GM12874 (cell line): Measurements from ENCODE around the gene WIPF1.

Source experiments
- TF ChIP-seq, protein P1 (sequence below): IDR thresholded peaks from 2 replicates; pipeline ENCODE4 v1.5.1; 2011; ENCODE audit warnings: low read depth, mild to moderate bottlenecking, control low read depth, low read length, moderate library complexity; ENCODE audit not compliant: insufficient read depth

The WIPF1 gene

GRCh38 chr2:174618179-174618578 is 20.6 kb upstream of the WIPF1 start:
- TF ChIP-seq, protein P1, sequence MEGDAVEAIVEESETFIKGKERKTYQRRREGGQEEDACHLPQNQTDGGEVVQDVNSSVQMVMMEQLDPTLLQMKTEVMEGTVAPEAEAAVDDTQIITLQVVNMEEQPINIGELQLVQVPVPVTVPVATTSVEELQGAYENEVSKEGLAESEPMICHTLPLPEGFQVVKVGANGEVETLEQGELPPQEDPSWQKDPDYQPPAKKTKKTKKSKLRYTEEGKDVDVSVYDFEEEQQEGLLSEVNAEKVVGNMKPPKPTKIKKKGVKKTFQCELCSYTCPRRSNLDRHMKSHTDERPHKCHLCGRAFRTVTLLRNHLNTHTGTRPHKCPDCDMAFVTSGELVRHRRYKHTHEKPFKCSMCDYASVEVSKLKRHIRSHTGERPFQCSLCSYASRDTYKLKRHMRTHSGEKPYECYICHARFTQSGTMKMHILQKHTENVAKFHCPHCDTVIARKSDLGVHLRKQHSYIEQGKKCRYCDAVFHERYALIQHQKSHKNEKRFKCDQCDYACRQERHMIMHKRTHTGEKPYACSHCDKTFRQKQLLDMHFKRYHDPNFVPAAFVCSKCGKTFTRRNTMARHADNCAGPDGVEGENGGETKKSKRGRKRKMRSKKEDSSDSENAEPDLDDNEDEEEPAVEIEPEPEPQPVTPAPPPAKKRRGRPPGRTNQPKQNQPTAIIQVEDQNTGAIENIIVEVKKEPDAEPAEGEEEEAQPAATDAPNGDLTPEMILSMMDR = no peak

DNA sequence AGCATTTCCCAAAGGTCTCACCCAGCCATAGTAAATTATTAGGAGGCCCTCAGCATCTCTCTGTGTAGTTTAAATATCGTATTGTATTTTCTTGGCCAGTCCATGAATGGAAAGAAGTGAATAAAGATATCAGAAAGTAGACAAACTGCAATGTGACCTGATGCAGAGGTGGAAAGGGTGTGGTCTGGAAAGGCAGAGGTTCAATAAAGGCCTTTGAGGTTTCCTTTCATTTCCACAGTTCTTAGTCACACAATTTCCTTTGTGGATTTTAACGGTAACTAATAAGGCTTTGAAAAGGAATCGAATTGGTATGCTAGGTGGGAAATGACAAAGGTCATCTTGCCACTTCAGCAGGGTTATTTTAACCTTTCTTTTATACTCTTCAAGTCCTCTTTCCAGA is 20.1 kb upstream of the WIPF1 start:
- TF ChIP-seq, protein P1 = no peak

GRCh38 chr2:174617120-174617519 is 19.5 kb upstream of the WIPF1 start:
- TF ChIP-seq, protein P1 = no peak

DNA sequence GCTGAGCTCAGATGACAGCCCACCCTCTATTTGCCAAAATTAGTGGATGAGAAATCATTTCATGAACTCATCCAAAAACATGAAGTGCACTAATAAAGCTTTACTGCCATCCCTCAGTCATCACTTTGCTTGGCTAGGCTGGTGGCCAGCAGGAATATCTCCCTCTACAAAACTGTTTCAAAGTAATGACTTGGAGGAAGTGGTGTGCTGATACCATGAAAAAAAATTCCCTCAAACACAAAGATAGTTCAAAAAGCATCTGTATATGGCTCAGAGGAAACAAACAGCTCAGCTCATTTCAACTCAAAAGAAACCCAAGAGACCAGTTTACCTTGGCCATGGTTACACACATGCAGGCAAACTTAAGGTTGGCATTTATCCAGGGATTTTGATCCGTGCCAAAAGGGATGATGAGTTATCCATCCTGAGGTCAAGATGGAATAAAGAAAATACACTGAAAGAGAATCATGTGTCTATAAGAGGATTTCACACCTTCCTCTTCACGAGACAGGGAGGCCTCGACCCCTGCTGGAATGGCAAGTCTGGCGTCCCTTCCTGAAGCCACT is 18.4 kb upstream of the WIPF1 start:
- TF ChIP-seq, protein P1 = no peak

- TF ChIP-seq, protein P1 = no peak
These were observed 16.7 kb upstream of the WIPF1 start for GRCh38 chr2:174614261-174614660.

- TF ChIP-seq, protein P1 = no peak
These were observed 15.9 kb upstream of the WIPF1 start for GRCh38 chr2:174613531-174613930.

- TF ChIP-seq, protein P1 = no peak
These were observed 15.4 kb upstream of the WIPF1 start for GRCh38 chr2:174612970-174613369.
